Measurements from ENCODE around the gene SLC35F1. TPM values are rescaled to one million over a fixed set of nuclear protein-coding genes. Genes with fewer than 3 reads are reported as not detected.
"Not testable (repeated sequence)": the region's sequence is repeated elsewhere in the genome, so short reads cannot be mapped to it uniquely, and the experiment has no call there.

Gene SLC35F1
- total RNA-seq: not detected in 2 replicates

DNA sequence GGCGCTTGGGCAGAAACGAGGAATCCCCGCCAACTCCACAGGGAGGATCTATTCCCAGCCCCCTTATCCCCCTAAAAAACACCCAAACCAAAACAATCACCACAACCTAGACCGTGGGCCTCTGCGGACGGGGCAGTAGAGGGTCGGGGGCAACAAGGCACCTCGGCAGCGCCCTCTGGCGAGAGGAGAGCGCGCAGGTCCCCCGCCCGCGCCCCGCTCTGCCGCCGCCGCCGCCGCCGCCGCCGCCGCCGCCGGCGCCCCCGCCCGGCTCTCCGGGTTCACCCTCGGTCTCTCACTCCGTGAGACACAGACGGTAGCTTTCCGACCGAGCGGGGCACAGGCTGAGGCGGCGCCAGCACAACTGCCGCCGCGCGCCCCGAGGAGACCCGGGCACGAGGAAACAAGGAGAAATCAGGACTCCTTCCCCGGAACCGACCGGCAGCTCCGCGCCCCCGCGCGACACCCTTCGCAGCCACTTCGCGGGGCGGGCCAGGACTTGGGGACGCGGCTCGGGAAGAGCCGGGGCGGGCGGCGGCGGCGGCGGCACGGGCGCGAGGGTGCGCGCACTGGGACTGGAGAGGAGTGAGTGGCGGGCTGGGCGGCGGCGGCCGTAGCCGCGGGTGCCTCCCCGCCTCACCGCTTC, at the start of gene SLC35F1:
SLC35F1 (plus strand) TSS at position 307 of the 643 bp plus-strand sequence.
- no peaks in the 10 kb centered on the region for H3K36me3 Mint-ChIP-seq (ENCODE audit: low read depth)
- no peak within 1 kb of the TSS for H3K27ac Mint-ChIP-seq
- H3K4me3 Mint-ChIP-seq: peak within 1 kb of the TSS; percentile 66
- CTCF ChIA-PET: no interaction called here
- H3K4me1 Mint-ChIP-seq: peaks cover 10% of the 10 kb centered on the region
- H3K9me3 Mint-ChIP-seq: no peaks in the 10 kb centered on the region
- TF ChIP-seq, protein P1, sequence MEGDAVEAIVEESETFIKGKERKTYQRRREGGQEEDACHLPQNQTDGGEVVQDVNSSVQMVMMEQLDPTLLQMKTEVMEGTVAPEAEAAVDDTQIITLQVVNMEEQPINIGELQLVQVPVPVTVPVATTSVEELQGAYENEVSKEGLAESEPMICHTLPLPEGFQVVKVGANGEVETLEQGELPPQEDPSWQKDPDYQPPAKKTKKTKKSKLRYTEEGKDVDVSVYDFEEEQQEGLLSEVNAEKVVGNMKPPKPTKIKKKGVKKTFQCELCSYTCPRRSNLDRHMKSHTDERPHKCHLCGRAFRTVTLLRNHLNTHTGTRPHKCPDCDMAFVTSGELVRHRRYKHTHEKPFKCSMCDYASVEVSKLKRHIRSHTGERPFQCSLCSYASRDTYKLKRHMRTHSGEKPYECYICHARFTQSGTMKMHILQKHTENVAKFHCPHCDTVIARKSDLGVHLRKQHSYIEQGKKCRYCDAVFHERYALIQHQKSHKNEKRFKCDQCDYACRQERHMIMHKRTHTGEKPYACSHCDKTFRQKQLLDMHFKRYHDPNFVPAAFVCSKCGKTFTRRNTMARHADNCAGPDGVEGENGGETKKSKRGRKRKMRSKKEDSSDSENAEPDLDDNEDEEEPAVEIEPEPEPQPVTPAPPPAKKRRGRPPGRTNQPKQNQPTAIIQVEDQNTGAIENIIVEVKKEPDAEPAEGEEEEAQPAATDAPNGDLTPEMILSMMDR (IDR thresholded peaks at IDR 0.05): no peak
- POLR2A ChIA-PET: no interaction called here
- ATAC-seq (ENCODE audit: low read depth) (peak; percentile 45), DNase-seq (peak; percentile 17)
- intact Hi-C loops (cut with micrococcal nuclease): loop anchor here (10.0 kb wide), 1 partner anchor 292 kb away; no protein-coding TSS in a partner anchor
- peaks cover 48% of the 10 kb centered on the region for H3K27me3 Mint-ChIP-seq

DNA sequence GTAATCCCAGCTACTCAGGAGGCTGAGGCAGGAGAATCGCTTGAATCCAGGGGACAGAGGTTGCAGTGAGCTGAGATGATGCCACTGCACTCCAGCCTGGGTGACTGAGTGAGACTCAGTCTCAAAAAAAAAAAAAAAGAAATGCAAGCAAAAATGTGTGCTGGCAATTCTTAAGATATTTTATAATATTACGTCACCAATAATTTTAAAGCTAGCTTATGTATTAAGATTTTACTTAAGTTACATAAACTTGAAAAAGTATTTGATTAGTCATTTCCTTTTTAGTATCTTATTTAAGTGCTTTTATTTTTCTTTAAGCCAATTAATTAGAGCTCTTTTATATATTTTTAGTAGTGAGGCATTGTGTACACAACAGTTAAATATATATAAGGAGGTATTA, 48.5 kb upstream of the SLC35F1 start:
- H3K36me3 Mint-ChIP-seq (ENCODE audit: low read depth); H3K27me3 Mint-ChIP-seq; POLR2A ChIA-PET; CTCF ChIA-PET; intact Hi-C loops (cut with micrococcal nuclease); H3K27ac Mint-ChIP-seq; H3K4me3 Mint-ChIP-seq; H3K4me1 Mint-ChIP-seq; ATAC-seq (ENCODE audit: low read depth); DNase-seq; H3K9me3 Mint-ChIP-seq: not testable (repeated sequence)

DNA sequence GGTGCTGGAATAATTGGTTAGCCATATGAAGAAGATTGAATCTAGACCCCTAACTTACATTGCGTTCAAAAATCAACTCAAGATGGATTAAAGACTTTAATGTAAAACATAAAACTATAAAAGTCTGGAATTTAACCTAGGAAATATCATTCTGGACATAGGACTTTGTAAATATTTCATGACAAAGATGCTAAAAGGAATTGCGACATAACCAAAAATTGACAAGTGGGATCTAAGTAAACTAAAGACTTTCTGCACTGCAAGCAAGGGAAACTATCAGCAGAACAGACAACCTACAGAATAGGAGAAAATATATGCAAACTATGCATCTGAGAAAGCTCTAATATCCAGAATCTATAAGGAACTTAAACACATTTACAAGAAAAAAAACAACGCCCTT, 45.5 kb upstream of the SLC35F1 start:
- intact Hi-C loops (cut with micrococcal nuclease): no loop called here
- H3K4me3 Mint-ChIP-seq: no peak overlapping the region
- no peak for DNase-seq
- CTCF ChIA-PET: no interaction called here
- TF ChIP-seq, protein P1 (IDR thresholded peaks at IDR 0.05): no peak
- no peak overlapping the region for H3K27ac Mint-ChIP-seq
- H3K36me3 Mint-ChIP-seq (ENCODE audit: low read depth): no peaks in the 10 kb centered on the region
- no peaks in the 10 kb centered on the region for H3K4me1 Mint-ChIP-seq
- ATAC-seq (ENCODE audit: low read depth): no peak
- H3K9me3 Mint-ChIP-seq: peaks cover 9% of the 10 kb centered on the region
- POLR2A ChIA-PET: no interaction called here
- H3K27me3 Mint-ChIP-seq: no peaks in the 10 kb centered on the region

DNA sequence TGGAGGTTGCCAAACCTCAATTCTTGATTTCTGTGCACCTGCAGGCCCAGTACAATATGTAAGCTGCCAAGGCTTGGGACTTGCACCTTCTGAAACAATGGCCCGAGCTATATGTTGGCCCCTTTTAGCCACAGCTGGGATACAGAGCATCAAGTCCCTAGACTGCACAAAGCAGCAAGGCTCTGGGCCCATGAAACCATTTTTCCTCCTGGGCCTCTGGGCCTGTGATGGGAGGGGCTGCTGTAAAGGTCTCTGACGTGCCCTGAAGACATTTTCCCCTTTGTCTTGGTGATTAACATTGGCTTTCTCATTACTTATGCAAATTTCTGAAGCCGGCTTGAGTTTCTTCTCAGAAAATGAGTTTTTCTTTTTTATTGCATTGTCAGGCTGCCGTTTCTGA, 40.5 kb upstream of the SLC35F1 start:
- TF ChIP-seq, protein P1 (IDR thresholded peaks at IDR 0.05): no peak
- ChIA-PET POLR2A (no interaction called here), CTCF (no interaction called here)
- Mint-ChIP-seq H3K36me3 (ENCODE audit: low read depth) (no peaks in the 10 kb centered on the region), H3K4me3 (no peak overlapping the region), H3K27me3 (peaks cover 1% of the 10 kb centered on the region), H3K9me3 (peaks cover 15% of the 10 kb centered on the region), H3K4me1 (no peaks in the 10 kb centered on the region), H3K27ac (no peak overlapping the region)
- no peak for ATAC-seq (ENCODE audit: low read depth)
- intact Hi-C loops (cut with micrococcal nuclease): no loop called here
- no peak for DNase-seq

DNA sequence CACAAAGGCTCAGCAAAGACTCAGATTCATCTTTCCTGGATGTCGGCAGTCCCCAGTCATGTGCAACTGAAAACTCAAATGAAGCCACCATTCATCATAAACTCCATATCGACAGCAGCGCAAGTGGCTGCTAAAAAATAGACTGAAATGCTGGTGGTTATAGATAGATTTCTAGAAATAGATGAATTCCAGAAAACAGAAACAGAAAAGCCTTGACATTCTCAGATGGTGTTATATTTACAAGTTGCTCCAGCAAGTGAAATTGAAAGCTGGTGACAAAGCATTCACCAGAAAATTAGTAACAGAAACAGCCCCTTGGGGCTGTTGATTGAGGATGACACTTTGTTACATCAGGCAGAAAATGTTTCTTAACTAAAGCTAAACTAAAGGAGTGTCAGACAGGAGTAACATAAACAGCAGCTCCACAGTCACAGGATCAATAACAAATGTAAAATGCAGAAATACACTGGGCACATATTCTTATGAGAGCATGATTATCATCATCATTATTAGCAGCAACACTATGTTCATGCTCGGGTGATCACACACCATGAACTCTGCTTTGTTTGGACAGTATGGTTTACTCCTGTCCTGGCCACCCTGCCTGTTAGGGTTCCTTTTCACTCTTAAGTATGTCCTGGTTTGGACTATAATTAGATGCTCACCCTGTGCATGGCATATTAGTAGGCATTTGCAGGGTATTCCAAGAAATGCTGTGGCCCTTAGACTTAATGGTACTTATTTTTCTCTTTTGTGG, 36.4 kb upstream of the SLC35F1 start:
- intact Hi-C loops (cut with micrococcal nuclease): no loop called here
- Mint-ChIP-seq H3K9me3 (peaks cover 10% of the 10 kb centered on the region), H3K4me3 (no peak overlapping the region), H3K27ac (no peak overlapping the region), H3K4me1 (no peaks in the 10 kb centered on the region), H3K36me3 (ENCODE audit: low read depth) (no peaks in the 10 kb centered on the region), H3K27me3 (peaks cover 1% of the 10 kb centered on the region)
- ChIA-PET CTCF (no interaction called here), POLR2A (no interaction called here)
- DNase-seq (no peak), ATAC-seq (ENCODE audit: low read depth) (no peak)
- TF ChIP-seq, protein P1 (IDR thresholded peaks at IDR 0.05): no peak

Measured in activated B cell treated with CpG ODN at 0.5 μM for 24 hours (primary cell).